Activated naive CD4-positive, alpha-beta T cell treated with anti-CD3 and anti-CD28 coated beads, Interleukin-2, amount 10 ng/mL, durations not matched to agents 7 days and 5 days (primary cell): ENCODE measurements around the gene RFT1.

Experiments used
- CTCF ChIA-PET: fragments of 350-600 bp; sonication (Branson Sonifier 250); formaldehyde crosslinking; loops from one replicate; lab custom pipeline; 2021; ENCODE audit warnings: antibody characterized with exemption; lab: Charles Lee
- DNase-seq: peaks from one replicate; pipeline ENCODE4 v3.0.0-alpha.2; 2020
- H3K27ac Mint-ChIP-seq: one replicate; pipeline ENCODE4 v1.8.0; 2021; ENCODE audit warnings: mild to moderate bottlenecking, moderate library complexity, mixed read lengths
- H3K27me3 Mint-ChIP-seq: one replicate; pipeline ENCODE4 v1.8.0; 2021; ENCODE audit warnings: mild to moderate bottlenecking, mixed read lengths
- H3K36me3 Mint-ChIP-seq: one replicate; pipeline ENCODE4 v1.8.0; 2021; ENCODE audit warnings: mixed read lengths
- H3K4me1 Mint-ChIP-seq: one replicate; pipeline ENCODE4 v1.8.0; 2021; ENCODE audit warnings: mixed read lengths
- H3K4me3 Mint-ChIP-seq: one replicate; pipeline ENCODE4 v1.8.0; 2021; ENCODE audit warnings: mild to moderate bottlenecking, moderate library complexity, mixed read lengths
- H3K9me3 Mint-ChIP-seq: one replicate; pipeline ENCODE4 v1.8.0; 2021; ENCODE audit warnings: mixed read lengths

The RFT1 gene, protein sequence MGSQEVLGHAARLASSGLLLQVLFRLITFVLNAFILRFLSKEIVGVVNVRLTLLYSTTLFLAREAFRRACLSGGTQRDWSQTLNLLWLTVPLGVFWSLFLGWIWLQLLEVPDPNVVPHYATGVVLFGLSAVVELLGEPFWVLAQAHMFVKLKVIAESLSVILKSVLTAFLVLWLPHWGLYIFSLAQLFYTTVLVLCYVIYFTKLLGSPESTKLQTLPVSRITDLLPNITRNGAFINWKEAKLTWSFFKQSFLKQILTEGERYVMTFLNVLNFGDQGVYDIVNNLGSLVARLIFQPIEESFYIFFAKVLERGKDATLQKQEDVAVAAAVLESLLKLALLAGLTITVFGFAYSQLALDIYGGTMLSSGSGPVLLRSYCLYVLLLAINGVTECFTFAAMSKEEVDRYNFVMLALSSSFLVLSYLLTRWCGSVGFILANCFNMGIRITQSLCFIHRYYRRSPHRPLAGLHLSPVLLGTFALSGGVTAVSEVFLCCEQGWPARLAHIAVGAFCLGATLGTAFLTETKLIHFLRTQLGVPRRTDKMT

DNA sequence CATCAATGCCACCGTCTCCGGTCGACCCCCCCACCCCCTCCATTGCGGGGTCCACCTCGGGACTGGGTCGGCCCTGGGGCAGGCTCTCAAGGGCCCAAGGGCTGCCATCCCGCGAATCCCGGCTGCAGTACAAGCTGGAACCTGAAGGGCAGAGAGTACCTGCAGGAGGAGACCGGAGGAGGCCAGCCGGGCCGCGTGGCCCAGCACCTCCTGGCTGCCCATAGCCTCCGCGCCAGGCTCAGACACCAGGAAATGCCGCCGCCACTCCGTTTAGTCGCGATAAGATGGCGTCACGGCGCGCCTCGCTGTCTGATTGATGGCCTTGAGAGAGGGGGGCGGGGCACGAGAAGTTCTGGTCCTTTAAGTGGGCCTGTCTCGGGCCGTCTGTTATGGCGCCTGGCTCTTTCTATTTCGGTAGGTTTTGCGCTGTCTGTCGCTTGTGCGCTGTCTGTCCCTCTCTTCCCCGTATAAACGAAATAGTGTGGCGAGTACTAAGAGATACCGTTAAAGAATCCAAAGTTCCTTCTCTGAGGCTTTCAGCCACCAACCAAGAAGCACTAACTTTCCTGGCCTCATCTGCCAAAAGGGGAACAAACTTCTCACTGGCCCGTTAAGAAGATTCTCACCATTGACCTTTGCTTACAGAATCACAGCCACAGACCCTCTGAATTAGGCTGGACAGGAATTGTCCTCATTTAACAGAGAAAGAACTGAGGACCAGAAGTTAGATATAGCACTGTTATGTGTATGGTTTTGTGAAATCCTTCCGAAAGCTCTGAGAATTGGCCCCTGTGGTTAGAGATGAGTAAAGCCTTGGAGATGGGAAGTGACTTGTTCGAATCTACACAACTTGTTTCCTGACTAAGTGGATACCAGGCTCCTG lies at the start of gene RFT1:
Gene RFT1, minus strand, starts transcription at position 257 of the 883 bp plus-strand sequence. Its CDS starts 35 bp downstream, at position 222.
- Mint-ChIP-seq H3K27me3 (no peaks in the 10 kb centered on the region), H3K4me3 (peak within 1 kb of the TSS; percentile 88), H3K36me3 (peaks cover 5% of the 10 kb centered on the region), H3K27ac (peak within 1 kb of the TSS; percentile 93), H3K4me1 (peaks cover 31% of the 10 kb centered on the region), H3K9me3 (no peaks in the 10 kb centered on the region)
- DNase-seq = peak; percentile 100
- CTCF ChIA-PET = interaction anchor here (1.3 to 8.0 kb wide), 5 partner anchors 11 to 67 kb away, joined by 4 to 161 read pairs (median 7); no protein-coding TSS in a partner anchor

DNA sequence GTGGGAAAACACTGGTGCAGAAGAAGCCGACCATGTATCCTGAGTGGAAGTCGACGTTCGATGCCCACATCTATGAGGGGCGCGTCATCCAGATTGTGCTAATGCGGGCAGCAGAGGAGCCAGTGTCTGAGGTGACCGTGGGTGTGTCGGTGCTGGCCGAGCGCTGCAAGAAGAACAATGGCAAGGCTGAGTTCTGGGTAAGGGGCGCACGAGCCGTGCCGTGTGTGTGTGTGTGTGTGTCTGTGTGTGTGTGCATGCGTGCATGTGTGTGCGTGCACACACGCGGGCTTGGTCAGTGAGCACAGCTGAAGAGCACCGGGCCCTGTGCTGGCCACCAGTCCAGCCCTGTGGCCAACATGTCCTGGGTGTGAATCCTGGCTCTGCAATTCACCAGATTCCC lies 49.3 kb upstream of the RFT1 start:
- no peaks in the 10 kb centered on the region for H3K27me3 Mint-ChIP-seq
- no peaks in the 10 kb centered on the region for H3K9me3 Mint-ChIP-seq
- no peak for DNase-seq
- H3K4me3 Mint-ChIP-seq = no peak overlapping the region
- no peaks in the 10 kb centered on the region for H3K4me1 Mint-ChIP-seq
- H3K27ac Mint-ChIP-seq = no peak overlapping the region
- CTCF ChIA-PET = interaction anchor here (1.3 kb wide), 1 partner anchor 17 kb away, joined by 4 read pairs; no protein-coding TSS in a partner anchor
- peaks cover 17% of the 10 kb centered on the region for H3K36me3 Mint-ChIP-seq

DNA sequence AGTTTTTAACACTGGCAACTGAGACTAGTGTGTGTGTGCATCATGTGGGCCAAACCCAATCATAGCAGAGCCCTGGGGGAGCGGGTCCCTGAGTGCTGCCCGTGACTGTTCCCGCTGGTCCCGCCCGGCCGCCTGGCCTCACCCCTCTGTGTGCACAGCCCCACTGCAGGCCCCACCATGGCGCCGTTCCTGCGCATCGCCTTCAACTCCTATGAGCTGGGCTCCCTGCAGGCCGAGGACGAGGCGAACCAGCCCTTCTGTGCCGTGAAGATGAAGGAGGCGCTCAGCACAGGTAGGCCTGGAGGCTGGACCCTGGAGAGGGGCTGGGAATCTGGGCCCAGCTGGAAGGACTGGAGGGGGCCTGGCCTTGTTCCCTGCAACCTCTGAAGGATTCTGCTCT lies 48.0 kb upstream of the RFT1 start:
- H3K4me1 Mint-ChIP-seq = no peaks in the 10 kb centered on the region
- CTCF ChIA-PET = no interaction called here
- no peaks in the 10 kb centered on the region for H3K27me3 Mint-ChIP-seq
- H3K27ac Mint-ChIP-seq = no peak overlapping the region
- no peak overlapping the region for H3K4me3 Mint-ChIP-seq
- peaks cover 18% of the 10 kb centered on the region for H3K36me3 Mint-ChIP-seq
- no peak for DNase-seq
- H3K9me3 Mint-ChIP-seq = no peaks in the 10 kb centered on the region

DNA sequence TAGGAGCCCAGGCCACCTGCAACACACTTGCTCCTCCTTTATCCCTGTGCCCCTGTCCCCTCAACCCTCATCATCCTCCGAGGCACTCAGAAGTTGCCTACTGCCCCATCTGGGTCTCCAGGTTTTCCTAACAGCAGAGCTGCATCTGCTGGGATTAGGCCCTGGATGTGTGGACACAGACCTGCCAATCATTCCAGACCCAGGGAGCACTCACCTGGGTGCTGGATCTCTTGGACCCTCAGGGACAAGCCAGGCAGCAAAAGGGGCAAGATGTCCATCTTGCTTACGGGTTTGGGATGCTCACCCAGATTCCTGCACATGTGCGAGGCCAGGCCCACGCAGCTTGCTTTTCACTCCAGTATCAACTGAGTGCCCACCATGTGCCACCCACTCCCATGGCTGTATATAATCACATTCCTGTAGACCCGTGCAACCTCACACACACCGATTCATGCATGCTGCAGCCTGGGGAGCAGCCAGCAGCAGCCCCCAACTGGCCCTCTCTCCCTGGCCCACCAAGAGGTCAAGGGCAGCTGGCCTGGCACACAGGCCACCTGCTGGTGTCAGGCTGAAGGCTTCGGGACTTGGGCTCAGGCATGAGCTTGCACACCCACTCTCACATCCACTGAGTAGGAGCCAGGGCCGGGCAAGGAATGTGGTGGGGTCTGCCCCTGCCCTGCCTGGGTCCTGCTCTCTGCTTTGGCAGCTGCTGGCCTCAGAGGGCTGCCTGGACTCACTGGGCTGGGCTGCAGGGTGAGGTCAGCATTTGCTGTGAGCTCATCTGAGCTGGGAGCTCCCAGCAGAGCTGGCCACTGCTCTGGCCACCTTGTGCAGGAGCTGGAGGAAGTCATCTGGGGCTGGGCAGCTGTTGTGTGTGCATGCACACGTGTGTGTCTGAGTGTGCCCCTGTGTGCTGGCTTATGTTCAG lies 45.6 kb upstream of the RFT1 start:
- no peaks in the 10 kb centered on the region for H3K27me3 Mint-ChIP-seq
- no peak overlapping the region for H3K27ac Mint-ChIP-seq
- DNase-seq = no peak
- CTCF ChIA-PET = no interaction called here
- peaks cover 13% of the 10 kb centered on the region for H3K36me3 Mint-ChIP-seq
- H3K4me1 Mint-ChIP-seq = peaks cover 5% of the 10 kb centered on the region
- H3K9me3 Mint-ChIP-seq = no peaks in the 10 kb centered on the region
- no peak overlapping the region for H3K4me3 Mint-ChIP-seq

DNA sequence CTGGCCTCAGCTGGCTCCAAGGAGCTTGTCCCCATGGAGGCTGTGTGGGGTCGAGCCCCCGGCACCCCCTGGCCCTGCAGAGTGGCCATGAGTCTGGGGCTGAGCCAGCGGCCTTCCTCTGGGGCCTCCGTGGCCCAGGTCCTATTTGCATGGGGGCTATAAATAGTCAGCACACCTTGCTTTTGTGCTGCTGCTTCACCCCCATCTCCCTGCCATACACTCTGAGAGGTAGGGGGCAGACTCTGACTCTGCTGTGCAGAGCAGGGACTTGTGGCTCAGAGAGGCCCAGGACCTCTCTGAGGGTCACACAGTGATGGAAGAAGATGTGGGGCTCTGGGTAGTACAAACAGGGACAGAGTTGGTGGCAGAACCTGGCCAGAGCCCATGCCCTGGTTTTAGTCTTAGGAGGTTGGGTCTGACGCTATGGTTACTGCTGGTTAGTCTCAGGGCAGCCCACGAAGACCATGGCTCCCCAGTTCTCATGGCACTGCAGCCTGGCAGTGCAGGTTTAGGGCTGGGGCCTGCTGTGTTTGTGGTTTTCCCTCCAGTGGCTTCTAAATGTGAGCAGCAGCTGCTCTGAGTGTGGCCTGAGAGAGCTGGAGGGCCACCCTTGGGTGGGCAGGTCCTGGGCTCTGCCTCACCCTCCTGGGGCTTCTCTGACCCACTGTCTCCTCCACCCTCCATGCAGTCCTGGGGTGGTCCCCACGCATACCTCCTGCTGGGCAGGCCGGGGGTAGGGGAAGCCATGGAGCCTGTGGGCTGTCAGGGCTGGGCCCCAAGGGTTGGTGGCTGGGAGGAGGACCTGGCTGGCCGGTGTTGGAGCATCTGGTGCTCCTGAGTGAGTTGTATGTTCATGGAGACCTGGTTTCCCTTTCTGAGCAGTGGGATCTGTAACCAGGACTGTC lies 44.4 kb upstream of the RFT1 start:
- Mint-ChIP-seq H3K4me3 (no peak overlapping the region), H3K4me1 (peaks cover 18% of the 10 kb centered on the region), H3K9me3 (no peaks in the 10 kb centered on the region), H3K27ac (no peak overlapping the region), H3K27me3 (no peaks in the 10 kb centered on the region), H3K36me3 (peaks cover 10% of the 10 kb centered on the region)
- DNase-seq = no peak
- CTCF ChIA-PET = no interaction called here

DNA sequence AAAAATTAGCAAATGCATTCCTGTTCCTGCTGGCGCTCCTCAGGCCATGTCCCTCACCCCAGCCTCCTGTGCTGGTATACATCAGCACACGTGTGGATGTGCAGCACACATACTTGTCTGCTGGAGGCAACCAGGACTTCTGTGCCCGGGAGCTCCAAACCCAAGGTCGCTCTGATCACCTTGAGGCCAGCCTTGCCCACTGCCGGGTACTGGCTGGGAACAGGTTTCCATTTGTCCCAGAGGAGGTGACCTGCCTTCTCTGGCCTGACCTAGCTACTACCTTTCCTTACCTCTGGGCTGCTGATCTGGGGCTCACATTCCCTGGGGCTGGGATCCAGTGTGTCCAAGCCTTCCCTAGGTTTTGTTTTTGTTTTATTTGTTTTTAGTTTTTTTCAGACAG lies 42.9 kb upstream of the RFT1 start:
- H3K9me3 Mint-ChIP-seq = no peaks in the 10 kb centered on the region
- no peak overlapping the region for H3K4me3 Mint-ChIP-seq
- CTCF ChIA-PET = no interaction called here
- H3K36me3 Mint-ChIP-seq = peaks cover 3% of the 10 kb centered on the region
- H3K27ac Mint-ChIP-seq = no peak overlapping the region
- no peaks in the 10 kb centered on the region for H3K27me3 Mint-ChIP-seq
- DNase-seq = no peak
- H3K4me1 Mint-ChIP-seq = peaks cover 30% of the 10 kb centered on the region

DNA sequence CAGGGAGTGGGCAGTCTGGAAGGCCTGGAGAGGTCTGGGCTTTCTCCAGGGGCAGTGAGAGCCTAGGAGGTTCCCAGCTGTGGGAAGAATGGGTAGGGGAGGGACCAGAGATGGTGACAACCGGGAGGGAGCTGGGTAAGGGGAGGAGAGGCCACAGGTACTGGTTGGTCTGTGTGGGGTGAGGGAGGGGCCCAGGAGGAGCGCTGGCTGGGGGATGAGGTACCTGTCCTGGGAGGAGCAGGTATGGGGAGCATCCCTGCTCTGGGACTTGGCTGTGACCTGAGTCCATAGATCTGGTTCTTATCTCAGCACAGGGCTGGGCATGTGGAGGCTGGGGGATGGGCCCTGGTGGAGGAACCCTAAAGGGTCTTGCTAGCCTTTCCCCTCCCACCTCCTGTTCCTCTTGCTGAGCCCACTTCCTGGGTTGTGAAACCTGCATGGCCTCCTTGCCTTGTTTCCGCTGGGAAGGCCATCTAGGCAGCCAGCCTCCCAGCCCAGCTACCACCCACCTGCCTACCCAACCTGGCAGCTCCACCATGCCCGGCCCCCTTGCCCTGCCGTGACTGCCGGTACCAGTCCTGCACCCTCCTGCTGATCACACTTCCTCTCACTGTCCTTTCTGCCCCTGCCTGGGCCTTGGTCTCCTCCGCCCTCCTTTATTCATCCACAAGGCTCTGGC lies 41.7 kb upstream of the RFT1 start:
- Mint-ChIP-seq H3K4me3 (no peak overlapping the region), H3K27ac (no peak overlapping the region), H3K9me3 (no peaks in the 10 kb centered on the region), H3K36me3 (peaks cover 3% of the 10 kb centered on the region), H3K27me3 (no peaks in the 10 kb centered on the region), H3K4me1 (peaks cover 30% of the 10 kb centered on the region)
- no peak for DNase-seq
- CTCF ChIA-PET = interaction anchor here (0.9 kb wide), 1 partner anchor 11 kb away, joined by 3 read pairs; no protein-coding TSS in a partner anchor

DNA sequence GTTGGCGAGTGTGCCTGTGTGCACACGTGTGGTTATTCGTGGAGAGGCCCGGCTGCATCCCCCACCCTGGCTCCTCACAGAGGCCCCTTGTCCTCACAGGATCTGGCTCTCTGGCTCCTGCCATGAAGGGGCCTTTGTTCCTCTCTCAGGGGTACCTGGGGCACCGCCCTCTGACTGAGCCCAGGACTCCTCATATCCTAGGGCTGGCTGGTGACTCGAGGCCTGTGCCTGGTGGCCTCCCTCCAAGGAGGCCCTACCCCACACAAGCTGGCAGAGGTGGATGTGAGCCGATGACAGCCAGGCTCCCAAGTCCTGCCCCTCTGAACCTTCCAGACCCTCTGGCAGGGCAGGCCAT lies 40.8 kb upstream of the RFT1 start:
- Mint-ChIP-seq H3K27me3 (no peaks in the 10 kb centered on the region), H3K36me3 (peaks cover 3% of the 10 kb centered on the region), H3K4me1 (peaks cover 30% of the 10 kb centered on the region), H3K4me3 (no peak overlapping the region), H3K27ac (no peak overlapping the region), H3K9me3 (no peaks in the 10 kb centered on the region)
- CTCF ChIA-PET = interaction anchor here (0.9 to 2.2 kb wide), 2 partner anchors 10 to 25 kb away, joined by 3 to 10 read pairs; no protein-coding TSS in a partner anchor
- DNase-seq = no peak

DNA sequence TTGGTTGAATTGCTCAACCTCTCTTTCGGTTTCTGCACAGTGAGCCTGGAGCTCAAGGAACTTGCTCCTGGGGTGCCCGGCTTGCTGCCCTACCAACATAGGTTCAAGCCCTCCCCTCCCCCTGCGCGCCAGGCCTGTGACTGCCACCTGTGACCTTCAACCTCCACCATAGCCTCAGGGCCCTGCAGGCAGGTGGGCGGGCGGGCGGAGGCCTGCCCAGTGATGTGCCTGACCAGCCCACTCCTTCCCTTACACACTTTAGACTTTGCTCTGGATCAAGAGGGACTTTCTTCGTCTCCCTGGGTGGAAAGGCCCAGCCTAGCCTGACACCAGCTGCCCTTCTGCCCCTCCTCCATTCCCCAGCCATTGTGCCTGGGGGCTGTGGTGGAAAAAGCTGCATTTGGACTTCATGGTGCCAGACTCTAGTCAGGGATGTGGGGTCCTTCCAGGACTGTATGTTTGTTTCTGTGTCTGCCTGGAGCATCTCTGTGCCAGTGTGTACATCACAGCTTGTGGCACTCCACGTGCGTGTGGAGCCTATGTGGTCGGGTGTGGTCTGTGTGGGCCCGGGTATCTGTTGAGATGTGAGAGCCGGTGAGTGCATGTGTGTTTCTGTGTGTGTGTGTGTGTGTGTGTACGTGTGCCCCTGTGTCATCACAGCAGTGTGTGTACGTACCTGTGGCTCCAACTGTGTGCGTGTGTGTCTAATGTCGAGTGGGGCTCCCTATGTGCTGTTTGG lies 40.3 kb upstream of the RFT1 start:
- H3K9me3 Mint-ChIP-seq = no peaks in the 10 kb centered on the region
- no peaks in the 10 kb centered on the region for H3K27me3 Mint-ChIP-seq
- CTCF ChIA-PET = interaction anchor here (0.9 to 2.2 kb wide), 4 partner anchors 26 to 61 kb away, joined by 3 to 10 read pairs (median 4); no protein-coding TSS in a partner anchor
- no peak overlapping the region for H3K4me3 Mint-ChIP-seq
- peaks cover 3% of the 10 kb centered on the region for H3K36me3 Mint-ChIP-seq
- DNase-seq = peak; percentile 41
- H3K27ac Mint-ChIP-seq = no peak overlapping the region
- H3K4me1 Mint-ChIP-seq = peaks cover 30% of the 10 kb centered on the region

DNA sequence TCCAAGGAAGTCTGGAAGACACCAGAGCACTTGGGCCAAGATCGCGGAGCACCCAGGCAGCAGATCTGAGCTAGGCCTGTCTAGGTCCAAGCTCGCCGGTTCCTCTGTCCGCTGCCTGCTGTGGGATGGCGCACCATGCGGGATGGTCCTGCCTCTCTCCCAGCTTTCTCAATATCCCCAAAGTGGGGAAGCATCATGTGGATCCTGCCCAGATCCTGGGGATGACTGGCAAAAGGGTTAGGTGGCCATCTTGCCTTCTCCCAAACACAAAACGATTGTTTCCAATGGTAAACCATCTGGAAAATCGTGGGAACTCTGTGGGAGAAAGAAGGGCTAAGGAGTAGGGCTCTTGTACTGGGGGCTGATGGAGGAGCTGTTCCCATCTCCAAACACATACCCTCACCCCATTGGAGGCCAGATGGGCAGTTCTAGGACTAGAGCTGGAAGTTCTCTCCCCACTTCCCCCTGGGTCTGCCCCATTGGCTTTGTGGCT lies 39.6 kb upstream of the RFT1 start:
- peaks cover 30% of the 10 kb centered on the region for H3K4me1 Mint-ChIP-seq
- CTCF ChIA-PET = interaction anchor here (0.9 to 2.2 kb wide), 4 partner anchors 26 to 60 kb away, joined by 3 to 10 read pairs (median 4); no protein-coding TSS in a partner anchor
- DNase-seq = no peak
- no peaks in the 10 kb centered on the region for H3K9me3 Mint-ChIP-seq
- no peak overlapping the region for H3K4me3 Mint-ChIP-seq
- no peak overlapping the region for H3K27ac Mint-ChIP-seq
- peaks cover 3% of the 10 kb centered on the region for H3K36me3 Mint-ChIP-seq
- H3K27me3 Mint-ChIP-seq = no peaks in the 10 kb centered on the region

DNA sequence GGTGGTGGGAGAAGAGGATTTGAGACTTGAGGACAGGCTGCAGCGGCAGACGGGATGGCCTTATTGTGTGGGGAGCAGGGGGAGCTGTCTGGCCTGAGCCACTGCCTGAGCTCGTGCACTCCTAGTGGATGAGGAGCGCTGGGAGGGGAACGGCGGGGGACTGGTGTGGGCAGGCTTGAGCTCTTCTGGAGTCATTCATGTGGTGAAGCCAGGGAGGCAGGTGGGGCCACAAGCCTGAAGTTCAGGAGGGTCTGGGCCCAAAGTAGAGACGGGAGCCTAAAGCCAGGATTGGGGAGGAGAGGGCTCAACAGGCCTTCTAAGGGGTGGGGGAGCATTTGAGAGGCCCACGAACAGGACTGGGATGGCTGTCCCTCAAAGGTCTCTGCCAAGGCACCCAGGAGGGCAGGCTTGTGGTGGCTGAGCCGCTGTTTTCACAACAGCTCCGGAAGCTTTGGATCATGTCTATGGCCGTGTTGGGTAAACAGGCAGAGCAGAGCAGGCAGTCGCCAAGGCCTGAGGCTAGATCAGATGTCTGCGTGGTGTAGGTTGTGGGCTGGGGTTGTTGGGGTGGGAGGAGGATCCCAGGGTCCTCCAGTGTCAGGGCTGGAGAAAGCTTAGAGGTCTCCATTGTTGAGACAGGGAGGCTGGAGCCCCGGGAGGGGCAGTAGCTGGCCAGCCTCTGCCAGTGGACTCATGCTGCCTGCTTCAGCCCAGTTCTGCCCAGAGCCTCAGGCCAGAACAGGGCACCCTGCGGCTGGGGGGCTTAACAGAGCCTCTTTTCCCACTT lies 39.0 kb upstream of the RFT1 start:
- Mint-ChIP-seq H3K4me1 (peaks cover 30% of the 10 kb centered on the region), H3K4me3 (no peak overlapping the region)

More for the DNA sequence above, 39.0 kb upstream of the RFT1 start:
- H3K9me3 Mint-ChIP-seq = no peaks in the 10 kb centered on the region
- no peaks in the 10 kb centered on the region for H3K27me3 Mint-ChIP-seq
- DNase-seq = peak; percentile 23
- peaks cover 3% of the 10 kb centered on the region for H3K36me3 Mint-ChIP-seq
- no peak overlapping the region for H3K27ac Mint-ChIP-seq
- CTCF ChIA-PET = interaction anchor here (0.9 to 2.2 kb wide), 5 partner anchors 27 to 60 kb away, joined by 3 to 10 read pairs (median 4); no protein-coding TSS in a partner anchor
